Activated T-cell treated with anti-CD3 and anti-CD28 coated beads for 48 hours (primary cell): ENCODE measurements around the gene TSPAN16.
"Not testable (repeated sequence)": the region's sequence is repeated elsewhere in the genome, so short reads cannot be mapped to it uniquely, and the experiment has no call there.

ENCODE experiments used
- DNase-seq: peaks from one replicate; pipeline ENCODE4 v3.0.0-alpha.2; 2020; ENCODE audit warnings: low read depth

Gene TSPAN16

GRCh38 chr19:11346104-11346940, 50.4 kb downstream of the TSPAN16 start, which contains the start of the genes CCDC159 and TMEM205:
Gene CCDC159, plus strand, starts transcription at chr19:11346519. Its CDS starts 88 bp downstream, at chr19:11346607.
Gene TMEM205, minus strand, starts transcription at chr19:11346268. Its CDS starts 649 bp downstream, at chr19:11345619.
- DNase-seq, result peak; percentile 96

- DNase-seq, result no peak
These were observed 51.6 kb downstream of the TSPAN16 start for GRCh38 chr19:11347546-11348039.

GRCh38 chr19:11349171-11349570, 53.2 kb downstream of the TSPAN16 start:
- no peak for DNase-seq

GRCh38 chr19:11354102-11354501, 58.1 kb downstream of the TSPAN16 start:
- not testable (repeated sequence) for DNase-seq

- DNase-seq, result peak; percentile 85
These were observed 59.5 kb downstream of the TSPAN16 start, which contains the start of gene PLPPR2 for GRCh38 chr19:11355160-11356073. Gene PLPPR2, plus strand, starts transcription at chr19:11355432. Its CDS starts 2,242 bp downstream, at chr19:11357674.

- DNase-seq, result no peak
These were observed 60.1 kb downstream of the TSPAN16 start for GRCh38 chr19:11356074-11356397.

GRCh38 chr19:11356676-11357550, 61.0 kb downstream of the TSPAN16 start:
- DNase-seq, result no peak

- no peak for DNase-seq
These were observed 63.5 kb downstream of the TSPAN16 start for GRCh38 chr19:11359421-11359820.

GRCh38 chr19:11361037-11361770, 65.2 kb downstream of the TSPAN16 start:
- DNase-seq, result no peak

GRCh38 chr19:11361771-11362731, 66.1 kb downstream of the TSPAN16 start:
- no peak for DNase-seq

GRCh38 chr19:11363881-11364280, 67.9 kb downstream of the TSPAN16 start:
- DNase-seq, result no peak

- DNase-seq, result no peak
These were observed 68.4 kb downstream of the TSPAN16 start for GRCh38 chr19:11364296-11364904.

GRCh38 chr19:11364935-11365334, 69.0 kb downstream of the TSPAN16 start:
- DNase-seq, result no peak
